CD4-positive, alpha-beta T cell (primary cell): ENCODE data around the gene DOCK9. TPM values are rescaled to one million over a fixed set of nuclear protein-coding genes. Genes with fewer than 3 reads are reported as not detected.
A peak's percentile ranks its signal among the peaks of the same experiment; 100 is the strongest.

Experiments
- ATAC-seq: fragments of 200-7000 bp; cut with Tn5 transposase; one replicate; pipeline ENCODE4 v1.10.0; 2022; ENCODE audit warnings: mild to moderate bottlenecking; ENCODE audit not compliant: poor library complexity
- CTCF ChIA-PET: fragments of 350-600 bp; sonication (Branson Sonifier 250); formaldehyde crosslinking; loops from one replicate; lab custom pipeline; 2021; ENCODE audit warnings: antibody characterized with exemption, inconsistent platforms; lab: Charles Lee
- POLR2A ChIA-PET: fragments of 350-600 bp; sonication (Branson Sonifier 250); formaldehyde crosslinking; loops from one replicate; lab custom pipeline; 2021; ENCODE audit warnings: antibody characterized with exemption, inconsistent platforms; lab: Charles Lee
- DNase-seq, 14 experiments: peaks; one replicate each; pipeline ENCODE4 v3.0.0-alpha.2; 2013 to 2020; ENCODE audit warnings: mixed read lengths in 2 of 14
- H3K27ac ChIP-seq, 2 donors: one replicate each; pipeline versions ENCODE4 v1.5.1 to v1.7.0; 2013; ENCODE audit warnings: low read length in 2 of 2, low read depth in 1 of 2, mild to moderate bottlenecking in 1 of 2
- H3K27me3 ChIP-seq, 2 experiments: 1 replicate in 1 of 2; 2 replicates in 1 of 2; pipeline versions ENCODE4 v1.6.1 to v1.7.0; 2013; ENCODE audit warnings: low read length in 2 of 2, control low read depth in 1 of 2, mild to moderate bottlenecking in 1 of 2, moderate library complexity in 1 of 2; ENCODE audit not compliant: insufficient read depth in 2 of 2, control insufficient read depth in 1 of 2
- H3K36me3 ChIP-seq: one replicate; pipeline ENCODE4 v1.6.1; 2013; ENCODE audit warnings: low read length, control low read depth; ENCODE audit not compliant: insufficient read depth
- H3K4me1 ChIP-seq: one replicate; pipeline ENCODE4 v1.6.1; 2013; ENCODE audit warnings: low read length, control low read depth; ENCODE audit not compliant: insufficient read depth
- H3K4me3 ChIP-seq: one replicate; pipeline ENCODE4 v1.5.1; 2013; ENCODE audit warnings: mild to moderate bottlenecking, low read length, moderate library complexity
- H3K9me3 ChIP-seq, 2 experiments: 1 replicate in 1 of 2; 2 replicates in 1 of 2; pipeline versions ENCODE4 v1.6.1 to v1.7.0; 2013; ENCODE audit warnings: low read length in 2 of 2, mild to moderate bottlenecking in 2 of 2, control low read depth in 1 of 2, moderate library complexity in 1 of 2; ENCODE audit not compliant: control insufficient read depth in 1 of 2, insufficient read depth in 1 of 2
- H3K27ac Mint-ChIP-seq: one replicate; pipeline ENCODE4 v1.8.0; 2020; ENCODE audit warnings: mixed read lengths
- H3K27me3 Mint-ChIP-seq: one replicate; pipeline ENCODE4 v1.8.0; 2021; ENCODE audit warnings: mixed read lengths
- H3K36me3 Mint-ChIP-seq: one replicate; pipeline ENCODE4 v1.8.0; 2021; ENCODE audit warnings: low read depth, mixed read lengths
- H3K4me1 Mint-ChIP-seq: one replicate; pipeline ENCODE4 v1.8.0; 2021; ENCODE audit warnings: low read depth, mixed read lengths
- H3K4me3 Mint-ChIP-seq: one replicate; pipeline ENCODE4 v1.8.0; 2020; ENCODE audit warnings: mild to moderate bottlenecking, mixed read lengths
- H3K9me3 Mint-ChIP-seq: one replicate; pipeline ENCODE4 v1.8.0; 2020; ENCODE audit warnings: mixed read lengths
- CTCF ChIP-seq: fragments of 200-600 bp; IDR thresholded peaks from one replicate; pipeline ENCODE4 v1.8.0; 2022; ENCODE audit warnings: antibody characterized with exemption, mild to moderate bottlenecking
- intact Hi-C, 2 experiments: fragments of 100-400 bp; cut with DNase I in 1 of 2; cut with micrococcal nuclease in 1 of 2; formaldehyde crosslinking; loops; one replicate each; pipeline versions ENCODE4 v1.15.1 to v1.9.0; 2023 to 2025; cut with DNase I, micrococcal nuclease
- total RNA-seq, 174 experiments: library from RNA in 2 of 174; stranded (reverse) in 2 of 174; gene quantifications; one replicate each; pipeline ENCODE4 v1.2.3 and lab custom pipeline; 2021 to 2026

Gene DOCK9
- total RNA-seq, 2 experiments from 2014 or later, result 76.3 to 79.3 TPM

GRCh38 chr13:98878486-98879126 is 99.3 kb downstream of the DOCK9 start:
- peak overlapping the region; percentile 60 for H3K27ac Mint-ChIP-seq
- H3K36me3 Mint-ChIP-seq, result peaks cover 100% of the 10 kb centered on the region
- H3K27me3 Mint-ChIP-seq, result no peaks in the 10 kb centered on the region
- DNase-seq (no peak), ATAC-seq (no peak)
- POLR2A ChIA-PET, result no interaction called here
- H3K9me3 Mint-ChIP-seq, result no peaks in the 10 kb centered on the region
- CTCF ChIA-PET, result interaction anchor here (0.6 kb wide), 1 partner anchor 263 kb away, joined by 3 read pairs; no protein-coding TSS in a partner anchor
- H3K4me3 Mint-ChIP-seq, result no peak overlapping the region
- intact Hi-C loops, result loop anchor here in 1 of 2 experiments (10.0 kb wide), 1 partner anchor 156 kb away; no protein-coding TSS in a partner anchor
- no peak for TF ChIP-seq CTCF
- H3K27me3 ChIP-seq, result no peaks in the 10 kb centered on the region
- peaks cover 15% of the 10 kb centered on the region for H3K4me1 Mint-ChIP-seq
- peaks cover 0 to 3% of the 10 kb centered on the region in 2 experiments for H3K9me3 ChIP-seq
- H3K4me1 ChIP-seq, result no peaks in the 10 kb centered on the region
- H3K4me3 ChIP-seq, result no peak overlapping the region
- H3K27ac ChIP-seq, result no peak overlapping the region
- peaks cover 98% of the 10 kb centered on the region for H3K36me3 ChIP-seq

- peaks cover 100% of the 10 kb centered on the region for H3K36me3 Mint-ChIP-seq
- H3K27ac Mint-ChIP-seq, result no peak overlapping the region
- Histone ChIP-seq H3K27ac (no peak overlapping the region), H3K9me3 (peaks cover 0 to 3% of the 10 kb centered on the region in 2 experiments), H3K36me3 (peaks cover 98% of the 10 kb centered on the region), H3K27me3 (no peaks in the 10 kb centered on the region), H3K4me1 (no peaks in the 10 kb centered on the region), H3K4me3 (no peak overlapping the region)
- ATAC-seq, result no peak
- intact Hi-C loops, result loop anchor here in 1 of 2 experiments (10.0 kb wide), 1 partner anchor 157 kb away; no protein-coding TSS in a partner anchor
- H3K4me1 Mint-ChIP-seq, result peaks cover 18% of the 10 kb centered on the region
- H3K27me3 Mint-ChIP-seq, result no peaks in the 10 kb centered on the region
- no peak for DNase-seq
- H3K9me3 Mint-ChIP-seq, result no peaks in the 10 kb centered on the region
- no peak overlapping the region for H3K4me3 Mint-ChIP-seq
- ChIA-PET CTCF (no interaction called here), POLR2A (no interaction called here)
- no peak for TF ChIP-seq CTCF
These were observed 99.9 kb downstream of the DOCK9 start for GRCh38 chr13:98877936-98878335.

GRCh38 chr13:98877466-98877865 is 100.4 kb downstream of the DOCK9 start:
- H3K4me3 Mint-ChIP-seq, result no peak overlapping the region
- H3K27ac Mint-ChIP-seq, result no peak overlapping the region
- intact Hi-C loops, result loop anchor here in 1 of 2 experiments (10.0 kb wide), 1 partner anchor 157 kb away; no protein-coding TSS in a partner anchor
- peaks cover 22% of the 10 kb centered on the region for H3K4me1 Mint-ChIP-seq
- Histone ChIP-seq H3K27me3 (no peaks in the 10 kb centered on the region), H3K9me3 (peaks cover 0 to 3% of the 10 kb centered on the region in 2 experiments), H3K4me1 (no peaks in the 10 kb centered on the region), H3K4me3 (no peak overlapping the region), H3K27ac (no peak overlapping the region), H3K36me3 (peaks cover 98% of the 10 kb centered on the region)
- DNase-seq (no peak), ATAC-seq (no peak)
- peaks cover 100% of the 10 kb centered on the region for H3K36me3 Mint-ChIP-seq
- H3K27me3 Mint-ChIP-seq, result no peaks in the 10 kb centered on the region
- CTCF ChIA-PET, result no interaction called here
- TF ChIP-seq CTCF, result no peak
- no peaks in the 10 kb centered on the region for H3K9me3 Mint-ChIP-seq
- POLR2A ChIA-PET, result no interaction called here
